HG03442 (cell line): ENCODE data around the gene RREB1.
"Not testable (repeated sequence)": the region's sequence is repeated elsewhere in the genome, so short reads cannot be mapped to it uniquely, and the experiment has no call there.

Experiments used
- ATAC-seq: cut with Tn5 transposase; IDR thresholded peaks from one replicate; pipeline ENCODE4 v1.9.1; 2021; ENCODE audit warnings: mild to moderate bottlenecking, moderate library complexity; ENCODE audit not compliant: unreplicated experiment

The RREB1 gene

DNA sequence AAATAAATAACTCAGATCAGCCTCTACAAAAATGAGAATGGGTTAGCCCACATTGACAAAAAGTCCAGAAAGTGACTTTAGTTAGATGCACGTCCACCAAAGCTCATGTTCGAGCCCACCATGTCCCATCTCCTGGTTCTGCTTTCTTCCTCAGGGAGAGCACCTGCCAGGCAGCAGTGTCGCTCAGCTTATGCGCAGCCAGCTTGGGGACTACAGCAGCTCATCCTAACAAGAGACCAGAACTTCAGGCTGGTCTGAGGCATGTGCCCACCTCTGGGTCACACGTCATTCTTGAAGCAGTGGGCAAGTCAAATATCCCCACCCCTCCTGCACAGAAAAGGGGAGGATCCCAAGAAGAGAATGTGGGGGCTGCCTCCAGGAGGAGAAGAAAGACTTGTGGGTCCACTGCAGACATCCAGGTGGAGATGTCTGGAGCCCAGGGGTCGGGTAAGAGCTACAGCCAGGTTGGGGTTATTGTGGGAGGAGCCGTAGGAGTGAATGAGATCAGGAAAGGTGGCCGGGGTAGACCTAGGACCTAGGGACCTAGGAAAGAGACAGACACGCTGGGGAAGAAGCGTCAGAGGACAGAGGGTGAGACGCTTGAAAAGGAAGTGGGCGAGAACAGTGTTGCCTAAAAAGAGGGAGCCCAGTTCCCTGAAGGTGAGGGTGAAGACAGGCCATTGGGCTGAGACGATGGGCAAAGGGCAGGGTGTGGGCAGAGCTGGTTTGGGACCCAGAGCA is 152.7 kb downstream of the RREB1 start:
- ATAC-seq = peak; percentile 6

DNA sequence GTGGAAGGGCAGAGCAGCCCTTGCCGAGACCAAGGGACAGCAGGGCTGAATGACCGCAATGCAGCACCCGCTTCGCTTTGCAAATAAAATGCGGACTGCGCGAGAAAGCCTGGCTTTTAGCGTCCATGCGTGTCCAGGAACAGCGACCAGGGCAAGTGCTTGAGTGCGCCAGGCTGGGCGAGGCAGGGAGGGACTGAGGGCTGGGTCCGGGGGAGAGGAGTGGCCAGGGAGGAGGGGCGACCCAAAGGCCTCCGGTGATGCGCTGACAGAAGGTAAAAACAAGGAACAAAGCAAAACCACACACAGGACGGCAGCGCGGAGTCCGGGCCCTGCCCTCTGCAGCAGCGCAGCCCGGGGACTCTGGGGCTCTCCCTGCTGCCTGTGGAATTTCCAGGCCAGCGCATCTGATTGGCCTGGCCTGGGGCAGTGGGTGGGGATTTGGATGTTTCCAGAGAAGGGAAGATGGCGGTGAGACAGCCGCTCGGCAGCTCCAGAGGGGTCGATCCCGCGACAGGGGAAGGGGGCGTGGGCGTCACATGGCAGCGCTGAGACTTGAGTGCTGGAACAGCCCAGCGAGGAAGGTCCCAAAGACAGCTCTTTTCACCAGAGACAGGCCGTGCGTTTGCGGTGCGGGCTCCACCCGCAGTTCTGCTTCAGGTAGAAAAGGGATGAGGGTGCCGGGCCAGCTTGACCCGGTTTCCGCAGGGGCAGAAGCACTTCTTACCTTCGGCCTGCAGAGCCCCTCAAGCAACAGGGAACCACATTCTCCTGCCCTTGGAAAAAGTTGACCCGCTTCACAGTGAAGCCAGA is 153.5 kb downstream of the RREB1 start:
- ATAC-seq = peak; percentile 91

DNA sequence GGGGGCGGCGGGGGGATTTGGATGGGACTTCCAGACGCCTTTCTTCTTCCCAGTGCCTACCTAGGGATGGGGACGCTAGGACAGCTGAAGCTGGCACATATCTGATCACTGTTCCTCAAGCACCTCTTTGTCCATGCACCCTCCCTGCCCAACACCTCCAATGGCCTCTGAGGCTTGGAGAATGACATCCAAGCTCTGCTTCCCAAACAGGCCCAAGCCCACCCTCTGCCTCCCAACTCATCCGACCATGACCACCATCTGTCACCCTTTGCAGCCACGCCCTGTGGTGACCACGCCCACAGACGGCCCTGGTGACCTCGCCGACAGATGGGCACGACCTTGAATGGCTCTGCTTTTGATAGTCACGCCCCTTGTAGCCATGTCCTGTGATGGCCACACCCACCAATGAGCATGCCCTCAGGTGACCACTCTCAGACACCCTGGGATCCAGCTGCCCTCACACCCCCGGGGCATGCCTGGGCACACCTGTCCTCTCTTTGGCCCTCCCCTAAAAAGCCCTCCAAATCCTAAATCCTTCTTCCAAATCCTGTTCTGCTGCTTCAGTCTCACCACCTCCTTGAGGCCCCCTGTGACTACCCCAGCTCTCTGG is 154.2 kb downstream of the RREB1 start:
- no peak for ATAC-seq

DNA sequence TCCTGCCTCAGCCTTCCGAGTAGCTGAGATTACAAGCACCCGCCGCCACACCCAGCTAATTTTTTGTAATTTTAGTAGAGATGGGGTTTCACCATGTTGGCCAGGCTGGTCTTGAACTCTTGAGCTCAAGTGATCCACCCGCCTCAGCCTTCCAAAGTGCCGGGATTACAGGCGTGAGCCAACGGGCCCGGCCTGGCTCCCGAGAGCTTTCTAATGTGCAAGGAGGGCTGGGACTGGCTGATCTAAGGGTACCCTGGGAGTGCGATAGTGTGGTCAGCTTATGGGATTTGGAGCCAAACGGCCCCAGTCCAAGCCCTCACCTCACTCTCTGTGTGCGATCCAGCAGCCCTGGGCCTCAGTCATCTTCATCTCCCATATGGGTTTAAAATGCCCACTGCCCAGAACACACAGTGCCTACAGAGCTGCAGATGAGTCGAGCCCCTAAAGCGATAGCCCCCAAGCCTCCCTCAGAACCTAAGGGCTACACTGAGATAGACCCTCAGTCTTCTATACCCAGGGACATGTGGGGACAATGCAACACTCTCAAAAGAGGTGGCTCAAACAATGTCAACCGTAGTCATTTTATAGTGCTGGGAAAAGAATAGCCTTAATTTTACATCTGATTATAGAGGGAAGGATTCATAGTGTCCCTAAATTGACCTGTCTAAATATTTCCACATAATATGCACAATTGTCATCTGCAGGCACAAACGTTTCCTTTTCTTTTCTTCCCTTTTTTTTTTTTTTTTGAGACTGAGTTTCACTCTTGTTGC is 155.2 kb downstream of the RREB1 start:
- no peak for ATAC-seq

DNA sequence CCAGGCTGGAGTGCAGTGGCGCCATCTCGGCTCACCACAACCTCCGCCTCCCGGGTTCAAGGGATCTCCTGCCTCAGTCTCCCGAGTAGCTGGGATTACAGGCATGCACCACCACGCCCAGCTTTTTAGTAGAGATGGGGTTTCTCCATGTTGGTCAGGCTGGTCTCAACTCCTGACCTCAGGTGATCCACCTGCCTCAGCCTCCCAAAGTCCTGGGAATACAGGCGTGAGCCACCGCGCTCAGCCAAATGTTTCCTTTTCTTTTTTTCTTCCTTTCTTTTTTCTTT is 155.7 kb downstream of the RREB1 start:
- ATAC-seq = not testable (repeated sequence)

DNA sequence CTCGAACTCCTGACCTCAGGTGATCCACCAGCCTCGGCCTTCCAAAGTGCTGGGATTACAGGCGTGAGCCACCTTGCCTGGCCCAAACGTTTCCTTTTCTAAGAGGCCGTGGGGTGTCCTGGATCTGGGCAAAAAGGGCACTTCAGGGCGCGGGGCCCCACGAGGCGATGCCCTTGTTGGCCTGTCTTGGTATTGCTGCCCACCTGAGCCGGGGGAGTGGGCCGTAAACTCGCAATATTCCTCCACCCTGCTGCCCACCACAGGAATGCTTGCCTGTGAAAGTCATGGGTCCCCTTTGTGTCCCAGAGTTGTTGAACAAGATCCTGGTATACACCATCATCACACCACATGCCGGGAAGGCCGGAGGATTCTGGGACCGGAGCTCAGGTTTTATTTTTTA is 156.3 kb downstream of the RREB1 start:
- no peak for ATAC-seq

DNA sequence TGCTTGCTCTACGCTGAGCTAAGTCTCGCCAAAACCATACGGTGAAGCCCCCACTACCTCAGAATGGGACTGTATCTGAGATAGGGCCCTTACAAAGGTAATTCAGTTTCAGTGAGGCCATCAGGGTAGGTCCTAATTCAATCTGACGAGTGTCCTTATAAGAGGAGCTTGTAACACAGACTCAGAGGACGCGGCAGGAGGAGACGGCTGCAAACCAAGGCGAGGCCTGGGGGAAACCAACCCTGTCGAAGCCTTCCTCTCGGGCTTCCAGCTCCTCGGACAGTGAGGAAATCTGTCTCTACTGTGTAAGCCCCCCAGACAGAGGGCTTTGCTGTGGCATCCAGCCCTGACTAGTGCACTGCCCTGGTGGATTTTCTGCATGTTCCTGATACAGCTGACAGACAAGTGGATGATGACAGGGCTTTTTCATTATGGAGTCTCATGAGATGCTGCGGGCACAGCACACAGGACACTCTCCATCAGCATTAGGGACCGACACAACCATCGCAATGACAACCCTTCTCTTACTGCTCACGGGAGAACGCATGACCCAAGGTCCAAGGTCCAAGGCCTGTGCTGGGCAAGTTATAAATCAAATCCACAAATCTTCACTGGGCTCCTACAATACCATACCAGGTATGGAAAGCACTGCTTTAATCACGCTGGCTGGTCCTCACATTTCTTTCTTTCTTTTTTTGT is 157.1 kb downstream of the RREB1 start:
- ATAC-seq = no peak

DNA sequence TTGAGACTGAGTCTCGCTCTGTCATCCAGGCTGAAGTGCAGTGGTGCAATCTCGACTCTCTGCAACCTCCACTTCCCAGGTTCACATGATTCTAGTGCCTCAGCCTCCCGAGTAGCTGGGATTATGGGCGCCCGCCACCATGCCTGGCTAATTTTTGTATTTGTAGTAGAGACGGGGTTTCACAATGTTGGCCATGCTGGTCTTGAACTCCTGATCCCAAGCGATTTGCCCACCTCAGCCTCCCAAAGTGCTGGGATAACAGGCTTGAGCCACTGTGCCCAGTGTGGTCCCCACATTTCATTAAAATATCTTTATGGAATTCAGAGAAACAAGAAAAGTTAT is 157.6 kb downstream of the RREB1 start:
- not testable (repeated sequence) for ATAC-seq

DNA sequence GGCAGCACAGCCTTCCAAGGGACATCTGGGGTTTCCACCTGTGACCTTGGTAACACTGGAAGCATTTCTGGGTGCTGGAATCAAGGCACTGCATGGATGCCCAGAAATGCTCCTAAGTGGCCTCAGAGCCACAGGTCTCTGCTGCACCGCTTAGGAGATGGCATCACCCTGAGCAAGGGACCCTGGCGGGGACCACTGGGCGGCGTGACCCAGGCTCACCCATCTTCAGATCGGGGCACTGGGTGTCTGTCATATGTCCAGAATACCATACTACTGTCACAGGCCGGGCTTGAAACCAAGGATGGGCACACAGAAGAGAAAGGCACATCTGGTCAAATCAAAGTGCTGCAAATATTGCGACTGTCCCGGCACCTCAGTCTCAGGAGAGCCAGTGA is 159.3 kb downstream of the RREB1 start:
- no peak for ATAC-seq

DNA sequence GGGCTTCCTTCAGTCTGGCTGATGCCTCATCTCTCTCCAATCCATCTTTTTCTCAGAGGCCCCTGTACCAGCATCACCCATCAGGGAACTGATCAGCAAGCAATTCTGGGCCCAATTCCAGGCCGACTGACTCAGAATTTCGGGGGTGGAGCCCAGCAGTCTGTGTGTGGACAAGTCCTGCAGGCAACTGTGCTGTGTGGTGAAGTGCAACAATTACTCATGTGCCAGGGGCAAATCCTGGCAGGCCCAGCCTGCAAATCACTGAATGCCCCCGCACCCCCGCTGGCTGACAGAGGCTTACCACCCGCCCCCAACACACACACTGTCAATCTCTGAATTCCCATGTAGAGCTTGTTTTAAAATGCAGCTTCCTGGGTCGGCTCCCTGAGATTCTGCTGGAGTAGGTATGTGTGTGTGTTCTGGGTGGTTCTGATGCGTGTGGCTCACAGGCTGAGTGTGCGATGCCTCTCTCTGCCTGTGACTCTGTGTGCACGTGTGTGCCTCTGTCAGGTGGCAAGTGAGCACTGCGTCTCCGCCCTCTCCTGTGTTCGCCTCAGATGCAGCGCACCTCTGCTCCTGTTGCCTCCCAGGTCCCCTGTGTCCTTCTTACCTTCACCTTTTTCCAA is 159.8 kb downstream of the RREB1 start:
- peak; percentile 46 for ATAC-seq

DNA sequence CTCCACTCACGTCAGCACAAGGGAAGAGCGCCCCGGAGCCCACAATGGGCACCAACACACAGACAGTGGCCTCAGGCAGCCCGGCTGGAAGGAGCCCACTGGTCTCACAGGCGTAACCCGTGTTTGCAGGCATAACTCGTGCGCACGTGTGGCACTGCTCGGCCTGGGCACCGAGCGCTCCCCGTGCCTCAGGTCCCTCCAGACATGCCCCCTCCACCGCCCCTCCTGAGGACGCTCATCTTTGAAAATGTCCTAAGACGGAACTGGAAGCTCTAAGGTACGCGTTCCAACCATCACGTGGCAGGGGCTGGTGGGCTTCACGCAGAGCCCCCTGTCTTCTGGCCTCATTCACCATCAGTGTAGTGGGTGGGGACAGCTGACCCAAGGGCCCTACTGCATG is 160.6 kb downstream of the RREB1 start:
- no peak for ATAC-seq

DNA sequence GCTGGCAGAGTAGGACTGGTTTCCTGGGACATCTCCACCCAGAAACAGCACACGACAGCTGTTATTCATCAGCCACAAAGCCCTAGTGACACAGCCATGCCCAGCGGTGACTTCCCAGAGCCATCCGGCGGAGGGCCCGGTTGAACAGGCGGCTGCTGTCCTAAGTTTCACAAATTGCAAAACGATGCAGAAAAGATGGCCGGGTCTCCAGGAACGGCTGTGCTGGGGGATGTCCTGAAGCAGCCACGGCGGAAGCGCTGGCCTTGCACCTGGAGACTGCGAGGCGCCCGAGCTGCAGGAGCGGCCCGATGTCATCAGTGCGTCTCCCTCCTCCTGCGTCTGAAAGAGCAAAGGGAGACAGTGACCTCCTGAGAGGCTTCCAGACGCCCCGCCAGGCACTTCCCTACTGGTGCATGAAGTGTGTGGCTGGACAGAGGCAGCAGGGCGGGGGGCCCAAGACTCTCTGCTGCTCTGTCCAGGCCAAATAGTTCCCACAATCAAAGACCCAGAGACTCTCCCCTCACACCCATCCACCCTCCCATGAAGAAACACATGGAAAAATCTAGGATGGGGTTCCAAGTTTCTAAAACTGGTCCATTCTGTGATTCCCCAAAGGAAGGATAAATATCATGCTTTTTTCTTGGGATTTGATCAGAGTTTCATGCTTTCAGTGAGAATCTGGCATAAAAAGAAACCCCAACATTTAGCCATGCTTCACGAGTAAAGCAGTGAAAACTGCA is 161.2 kb downstream of the RREB1 start:
- ATAC-seq = no peak

DNA sequence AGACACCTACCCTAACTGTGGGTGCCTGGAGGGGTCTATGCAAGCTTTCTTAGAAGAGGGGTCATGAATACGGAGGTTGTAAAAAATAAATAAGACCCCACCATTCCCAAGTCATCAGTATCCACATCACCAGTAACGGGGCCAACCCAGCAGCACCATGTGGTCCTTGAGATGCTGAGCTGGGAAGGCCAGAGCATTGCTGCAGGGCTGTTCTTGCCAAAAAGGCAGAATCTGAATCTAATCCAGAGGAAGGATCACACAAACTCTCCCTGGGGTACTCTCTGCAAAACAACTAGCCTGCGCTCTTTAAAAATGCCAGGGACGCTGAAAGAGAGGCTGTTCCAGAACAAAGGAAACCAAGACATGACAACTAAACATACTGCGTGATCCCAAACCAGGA is 162.1 kb downstream of the RREB1 start:
- ATAC-seq = no peak

DNA sequence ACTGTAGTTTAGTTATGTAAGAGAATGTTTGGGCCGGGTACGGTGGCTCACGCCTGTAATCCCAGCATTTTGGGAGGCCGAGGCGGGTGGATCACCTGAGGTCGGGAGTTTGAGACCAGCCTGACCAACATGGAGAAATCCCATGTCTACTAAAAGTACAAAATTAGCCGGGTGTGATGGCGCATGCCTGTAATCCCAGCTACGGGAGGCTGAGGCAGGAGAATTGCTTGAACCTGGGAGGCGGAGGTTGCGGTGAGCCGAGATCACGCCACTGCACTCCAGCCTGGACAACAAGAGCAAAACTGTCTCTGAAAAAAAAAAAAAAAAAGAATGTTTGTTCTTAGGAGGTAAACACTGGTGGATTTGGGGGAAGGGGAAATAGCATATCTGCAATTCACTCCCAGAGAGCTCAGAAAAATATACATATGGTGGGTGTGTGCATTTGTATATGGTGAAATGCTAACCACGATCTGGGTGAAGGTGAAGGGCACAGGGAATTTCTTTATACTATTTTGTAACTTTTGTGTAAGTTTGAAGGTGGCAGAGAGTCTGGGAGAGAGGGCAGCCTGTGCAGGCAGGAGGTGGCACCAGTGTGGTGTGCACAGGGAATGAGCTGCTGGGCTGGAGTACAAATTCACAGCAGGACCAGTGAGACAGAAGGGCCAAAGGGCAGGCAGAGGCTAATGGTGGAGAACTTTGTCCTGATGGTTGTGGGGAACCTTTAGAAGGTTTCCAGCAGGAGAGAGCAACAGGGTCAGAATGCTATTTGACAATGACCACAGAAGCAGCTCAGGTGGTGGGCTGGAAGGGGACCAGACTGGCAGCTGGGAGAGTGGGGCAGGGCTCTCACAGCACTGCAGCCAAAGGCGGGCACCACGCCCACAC is 162.8 kb downstream of the RREB1 start:
- ATAC-seq = no peak

DNA sequence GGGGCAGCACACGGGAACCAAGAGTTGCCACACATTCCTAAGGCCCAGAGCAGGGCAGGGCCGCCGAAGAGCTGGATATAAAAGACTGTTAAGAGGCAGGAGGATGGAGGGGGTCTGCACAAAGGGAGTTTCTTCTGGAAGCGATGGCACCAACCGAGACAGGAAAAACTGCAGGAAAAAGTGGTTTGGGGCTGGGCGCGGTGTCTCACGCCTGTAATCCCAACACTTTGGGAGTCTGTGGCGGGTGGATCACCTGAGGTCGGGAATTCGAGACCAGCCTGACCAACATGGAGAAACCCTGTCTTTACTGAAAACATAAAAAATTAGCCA is 163.4 kb downstream of the RREB1 start:
- no peak for ATAC-seq

DNA sequence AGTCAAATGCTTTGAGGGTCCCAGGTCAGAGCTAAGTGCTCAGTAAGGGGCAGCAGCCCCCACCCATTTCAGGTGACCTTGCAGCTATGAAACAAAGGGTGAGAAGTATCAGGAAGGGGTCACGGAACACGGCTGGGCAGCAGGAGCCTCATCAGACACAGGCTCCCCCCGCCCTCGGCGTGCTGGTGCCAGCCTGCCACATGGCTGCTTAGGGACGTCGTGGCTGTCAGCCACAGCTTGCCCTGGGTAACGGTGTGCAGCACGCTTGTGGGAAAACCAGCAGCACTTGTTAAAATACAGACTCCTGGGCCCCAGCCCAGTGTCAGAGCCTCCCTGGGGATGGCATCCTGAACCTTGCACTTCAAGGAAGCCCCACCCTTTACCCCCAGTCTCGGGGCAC is 165.9 kb downstream of the RREB1 start:
- no peak for ATAC-seq

DNA sequence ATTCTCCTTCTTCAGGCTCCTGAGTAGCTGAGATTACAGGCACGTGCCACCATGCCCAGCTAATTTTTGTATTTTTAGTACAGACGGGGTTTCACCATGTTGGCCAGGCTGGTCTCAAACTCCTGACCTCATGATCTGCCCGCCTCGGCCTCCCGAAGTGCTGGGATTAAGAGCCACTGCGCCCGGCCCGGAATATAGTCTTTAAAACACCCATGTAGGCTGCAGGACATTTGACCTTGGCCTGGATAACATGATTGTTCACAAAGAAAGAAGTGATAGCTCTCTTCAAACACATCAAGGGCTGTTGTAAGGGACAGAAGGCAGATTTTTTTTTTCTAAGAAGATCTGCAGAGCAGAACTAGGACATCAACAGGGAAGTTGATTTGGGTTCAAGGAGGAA is 166.8 kb downstream of the RREB1 start:
- not testable (repeated sequence) for ATAC-seq

DNA sequence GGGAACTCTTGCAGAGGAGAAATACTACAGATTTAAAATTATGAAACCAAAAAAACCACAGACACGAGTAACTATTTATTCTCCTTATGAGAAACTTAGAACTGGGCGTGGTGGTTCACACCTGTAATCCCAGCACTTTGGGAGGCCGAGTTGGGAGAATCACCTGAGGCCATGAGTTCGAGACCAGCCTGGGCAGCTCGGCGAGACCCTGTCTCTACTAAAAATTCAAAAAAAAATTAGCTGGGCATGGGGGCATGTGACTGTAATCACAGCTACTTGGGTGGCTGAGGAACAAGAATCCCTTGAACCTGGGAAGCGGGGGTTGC is 168.4 kb downstream of the RREB1 start:
- no peak for ATAC-seq
